B cell (primary cell): ENCODE measurements around the gene HSPD1. TPM values are rescaled to one million over a fixed set of nuclear protein-coding genes. Genes with fewer than 3 reads are reported as not detected.
A peak's percentile ranks its signal among the peaks of the same experiment; 100 is the strongest.

Experiments
- ATAC-seq: fragments of 200-7000 bp; cut with Tn5 transposase; one replicate; pipeline ENCODE4 v1.10.0; 2021; ENCODE audit warnings: low read depth, mild to moderate bottlenecking, moderate number of reproducible peaks, moderate library complexity
- CTCF ChIA-PET: fragments of 350-600 bp; sonication (Branson Sonifier 250); formaldehyde crosslinking; loops from one replicate; lab custom pipeline; 2021; ENCODE audit warnings: antibody characterized with exemption, inconsistent platforms; lab: Charles Lee
- POLR2A ChIA-PET: fragments of 350-600 bp; sonication (Branson Sonifier 250); formaldehyde crosslinking; loops from one replicate; lab custom pipeline; 2021; ENCODE audit warnings: antibody characterized with exemption; lab: Charles Lee
- DNase-seq: peaks from one replicate; pipeline ENCODE4 v3.0.0; 2013
- H2AFZ ChIP-seq: 2 replicates; pipeline ENCODE4 v1.6.1; 2012; ENCODE audit warnings: mild to moderate bottlenecking, low read depth, low read length; ENCODE audit not compliant: insufficient read depth, poor library complexity, severe bottlenecking
- H3K27ac ChIP-seq, 2 donors: 1 replicate in 1 of 2; 2 replicates in 1 of 2; pipeline ENCODE4 v1.5.1; 2012 to 2013; ENCODE audit warnings: low read length in 2 of 2, mild to moderate bottlenecking in 2 of 2, moderate library complexity in 1 of 2
- H3K27me3 ChIP-seq, 4 experiments: fragments of 200-600 bp in 1 of 4; sonication (generic) in 1 of 4; replicated peaks in 1 of 4; 1 replicate in 2 of 4; 2 replicates in 2 of 4; pipeline versions ENCODE4 v1.6.1 to v1.7.0; 2013 to 2016; ENCODE audit warnings: low read length in 3 of 4, mild to moderate bottlenecking in 2 of 4, mixed read lengths in 1 of 4, moderate library complexity in 1 of 4; ENCODE audit not compliant: insufficient read depth in 4 of 4, control insufficient read depth in 3 of 4; ENCODE audit errors: control extremely low read depth in 1 of 4
- H3K36me3 ChIP-seq, 2 experiments: replicated peaks in 1 of 2; 1 replicate in 1 of 2; 2 replicates in 1 of 2; pipeline versions ENCODE4 v1.6.1 to v1.7.1; 2013; ENCODE audit warnings: low read length in 1 of 2; ENCODE audit not compliant: insufficient read depth in 2 of 2, control insufficient read depth in 1 of 2; ENCODE audit errors: control extremely low read depth in 1 of 2, extremely low read depth in 1 of 2
- H3K4me1 ChIP-seq, 2 donors: fragments of 200-600 bp in 1 of 2; sonication (generic) in 1 of 2; 1 replicate in 1 of 2; 2 replicates in 1 of 2; pipeline versions ENCODE4 v1.5.1 to v1.6.1; 2013 to 2017; ENCODE audit warnings: low read length in 2 of 2; ENCODE audit not compliant: control insufficient read depth in 2 of 2, insufficient read depth in 2 of 2
- H3K4me2 ChIP-seq: replicated peaks from 2 replicates; pipeline ENCODE3; 2012; ENCODE audit warnings: mild to moderate bottlenecking, low read depth, low read length; ENCODE audit not compliant: poor library complexity, severe bottlenecking
- H3K4me3 ChIP-seq, 5 experiments: fragments of 200-600 bp in 1 of 5; sonication (generic) in 1 of 5; 1 replicate in 3 of 5; 2 replicates in 2 of 5; pipeline versions ENCODE4 v1.5.1 to v1.7.0; 2011 to 2016; ENCODE audit warnings: low read length in 4 of 5, mild to moderate bottlenecking in 4 of 5, low read depth in 2 of 5, control low read depth in 1 of 5, moderate library complexity in 1 of 5; ENCODE audit not compliant: insufficient read depth in 1 of 5; ENCODE audit errors: control extremely low read depth in 1 of 5, extremely low read depth in 1 of 5
- H3K79me2 ChIP-seq: fragments of 200-600 bp; sonication (generic); one replicate; pipeline ENCODE4 v1.6.0; 2016; ENCODE audit warnings: low read length; ENCODE audit not compliant: control insufficient read depth, insufficient read depth
- H3K9ac ChIP-seq: fragments of 200-600 bp; sonication (generic); 2 replicates; pipeline ENCODE4 v1.6.1; 2017; ENCODE audit warnings: mild to moderate bottlenecking, low read length, moderate library complexity
- H3K9me3 ChIP-seq, 3 donors: one replicate each; pipeline versions ENCODE4 v1.6.1 to v1.7.1; 2013; ENCODE audit warnings: low read length in 2 of 3; ENCODE audit not compliant: control insufficient read depth in 2 of 3, insufficient read depth in 1 of 3; ENCODE audit errors: control extremely low read depth in 1 of 3
- H4K20me1 ChIP-seq: 2 replicates; pipeline ENCODE4 v1.6.0; 2012; ENCODE audit warnings: mild to moderate bottlenecking, low read length; ENCODE audit not compliant: insufficient read depth, control insufficient read depth, poor library complexity, severe bottlenecking
- H3K27ac Mint-ChIP-seq: one replicate; pipeline ENCODE4 v1.8.0; 2021; ENCODE audit warnings: mixed read lengths
- H3K27me3 Mint-ChIP-seq: one replicate; pipeline ENCODE4 v1.8.0; 2021; ENCODE audit warnings: mixed read lengths
- H3K4me1 Mint-ChIP-seq: one replicate; pipeline ENCODE4 v1.8.0; 2021; ENCODE audit warnings: mixed read lengths
- H3K4me3 Mint-ChIP-seq: one replicate; pipeline ENCODE4 v1.8.0; 2021; ENCODE audit warnings: mixed read lengths
- H3K9me3 Mint-ChIP-seq: one replicate; pipeline ENCODE4 v1.8.0; 2022; ENCODE audit warnings: mixed read lengths; ENCODE audit not compliant: insufficient read depth
- CTCF ChIP-seq: fragments of 200-600 bp; IDR thresholded peaks from one replicate; pipeline ENCODE4 v1.8.0; 2022; ENCODE audit warnings: antibody characterized with exemption, mild to moderate bottlenecking
- EZH2 ChIP-seq: IDR thresholded peaks from 2 replicates; pipeline ENCODE4 v1.6.1; 2012; ENCODE audit warnings: borderline replicate concordance, low read depth, mild to moderate bottlenecking, moderate library complexity, low read length; ENCODE audit not compliant: insufficient read depth, poor library complexity, severe bottlenecking
- WGBS: methylation state at CpG from one replicate; pipeline ENCODE4 v1.1.5; 2013; ENCODE audit warnings: missing lambda C conversion rate; ENCODE audit not compliant: insufficient coverage; 5-methylcytosine and 5-hydroxymethylcytosine counted together
- intact Hi-C: fragments of 100-400 bp; cut with micrococcal nuclease; formaldehyde crosslinking; loops from one replicate; pipeline ENCODE4 v1.10.0; 2022
- polyA plus RNA-seq: library from polyadenylated mRNA; depleted of rRNA; stranded (reverse); fragments of >200 nt; gene quantifications from 2 replicates; pipeline ENCODE4 v1.2.3, GENCODE V29; 2012
- total RNA-seq, 2 donors: library from RNA; stranded (reverse); fragments of 120-200 nt in 1 of 2; gene quantifications; 1 replicate in 1 of 2; 2 replicates in 1 of 2; pipeline versions ENCODE4 v1.2.3 to v1.2.4, GENCODE V29; 2013 to 2022

Gene HSPD1
- total and polyA plus RNA-seq, 2 donors (not counting 1 experiment from before 2014, with no cell fraction given) = 46.6 to 112 TPM

GRCh38 chr2:197496695-197497094 is 2.9 kb downstream of the HSPD1 start:
- H3K27me3 Mint-ChIP-seq = no peaks in the 10 kb centered on the region
- TF ChIP-seq CTCF (no peak), EZH2 (no peak)
- Histone ChIP-seq H3K79me2 (peaks cover 54% of the 10 kb centered on the region), H3K9ac (no peak overlapping the region), H3K4me3 (no peak overlapping the region), H3K27me3 (no peaks in the 10 kb centered on the region), H3K4me2 (no peak overlapping the region), H4K20me1 (peaks cover 16% of the 10 kb centered on the region), H3K27ac (peak overlapping the region in 1 of 2 donors; percentile 3), H3K9me3 (no peaks in the 10 kb centered on the region), H2AFZ (no peak overlapping the region), H3K4me1 (peaks cover 30 to 31% of the 10 kb centered on the region in 2 donors), H3K36me3 (peaks cover 5 to 60% of the 10 kb centered on the region in 2 experiments)
- ATAC-seq (no peak), DNase-seq (no peak)
- CTCF ChIA-PET = no interaction called here
- peak overlapping the region; percentile 34 for H3K4me3 Mint-ChIP-seq
- peaks cover 40% of the 10 kb centered on the region for H3K4me1 Mint-ChIP-seq
- peak overlapping the region; percentile 41 for H3K27ac Mint-ChIP-seq
- intact Hi-C loops = loop anchor here (10.0 kb wide), 1 partner anchor 92 kb away; no protein-coding TSS in a partner anchor
- POLR2A ChIA-PET = interaction anchor here (1.2 kb wide), 1 partner anchor 20 kb away, joined by 3 read pairs; the partner anchor contains the start of gene MOB4
- no peaks in the 10 kb centered on the region for H3K9me3 Mint-ChIP-seq

GRCh38 chr2:197495433-197496134 is 4.1 kb downstream of the HSPD1 start:
- CTCF ChIA-PET = no interaction called here
- Histone ChIP-seq H3K4me3 (no peak overlapping the region), H3K9me3 (no peaks in the 10 kb centered on the region), H3K27me3 (no peaks in the 10 kb centered on the region), H3K4me2 (no peak overlapping the region), H3K36me3 (peaks cover 7 to 71% of the 10 kb centered on the region in 2 experiments), H3K9ac (no peak overlapping the region), H4K20me1 (peaks cover 16% of the 10 kb centered on the region), H2AFZ (no peak overlapping the region), H3K79me2 (peaks cover 50% of the 10 kb centered on the region), H3K27ac (peak overlapping the region in 1 of 2 donors; percentile 24), H3K4me1 (peaks cover 23 to 25% of the 10 kb centered on the region in 2 donors)
- H3K4me3 Mint-ChIP-seq = no peak overlapping the region
- TF ChIP-seq CTCF (no peak), EZH2 (no peak)
- ATAC-seq (no peak), DNase-seq (no peak)
- intact Hi-C loops = loop anchor here (10.0 kb wide), 1 partner anchor 91 kb away; no protein-coding TSS in a partner anchor
- H3K9me3 Mint-ChIP-seq = no peaks in the 10 kb centered on the region
- POLR2A ChIA-PET = no interaction called here
- no peaks in the 10 kb centered on the region for H3K27me3 Mint-ChIP-seq
- no CpG with 5 or more reads among the region's 2 CpGs for WGBS
- peaks cover 32% of the 10 kb centered on the region for H3K4me1 Mint-ChIP-seq
- peak overlapping the region; percentile 3 for H3K27ac Mint-ChIP-seq
